Right atrium auricular region (tissue), 2 donors: ENCODE results near the gene FTCDNL1. TPM values are rescaled to one million over a fixed set of nuclear protein-coding genes. Genes with fewer than 3 reads are reported as not detected.

Experiments used
- DNase-seq: peaks from one replicate; pipeline ENCODE4 v3.0.0-alpha.2; 2019; ENCODE audit warnings: low spot score
- H3K27ac ChIP-seq, 2 donors: fragments of 200-600 bp; sonication (generic); 1 replicate in 1 of 2; 2 replicates in 1 of 2; pipeline ENCODE4 v1.5.1; 2016 to 2019
- H3K27me3 ChIP-seq, 2 donors: fragments of 200-600 bp; sonication (generic); one replicate each; pipeline versions ENCODE4 v1.5.1 to v1.6.0; 2017 to 2019
- H3K36me3 ChIP-seq: fragments of 200-600 bp; sonication (generic); one replicate; pipeline ENCODE4 v1.5.1; 2016
- H3K4me1 ChIP-seq, 2 donors: fragments of 200-600 bp; sonication (generic); one replicate each; pipeline versions ENCODE4 v1.5.1 to v1.6.0; 2017 to 2019
- H3K4me3 ChIP-seq, 2 donors: fragments of 200-600 bp; sonication (generic); 1 replicate in 1 of 2; 2 replicates in 1 of 2; pipeline ENCODE4 v1.5.1; 2017 to 2019; ENCODE audit warnings: mild to moderate bottlenecking in 1 of 2, moderate library complexity in 1 of 2
- H3K9me3 ChIP-seq, 2 donors: fragments of 200-600 bp; sonication (generic); one replicate each; pipeline ENCODE4 v1.5.1; 2019
- total RNA-seq, 2 donors: library from RNA; depleted of rRNA; stranded (reverse); fragments of >200 nt; gene quantifications; one replicate each; pipeline ENCODE4 v1.1.0, GENCODE V29; 2016
- TF ChIP-seq, protein P1 (sequence below), 2 donors: fragments of 200-600 bp; sonication (generic); IDR thresholded peaks; one replicate each; pipeline ENCODE4 v1.5.1; 2019; ENCODE audit warnings: antibody characterized with exemption in 2 of 2

FTCDNL1 gene
- total RNA-seq, 2 donors from 2014 or later = 2.8 to 3.5 TPM

DNA sequence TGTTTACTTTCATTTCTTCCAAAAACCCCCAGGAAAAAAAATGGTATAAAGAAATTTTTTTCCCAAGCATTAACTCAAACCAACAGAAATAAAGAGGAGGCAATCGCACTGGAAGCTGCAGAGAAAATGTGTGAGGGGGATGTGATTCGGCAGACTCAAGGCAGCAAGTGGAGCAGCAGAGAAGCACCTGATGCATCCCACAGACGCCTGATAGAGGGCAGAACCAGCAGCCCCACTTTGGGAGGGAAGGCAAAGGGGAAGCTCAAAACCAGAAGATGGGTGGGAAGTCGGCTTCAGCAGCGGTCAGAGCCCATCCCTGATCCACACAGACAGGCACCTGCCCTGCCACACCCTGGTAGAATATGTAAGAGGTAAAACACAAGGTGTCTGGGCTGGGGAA lies 12.6 kb downstream of the FTCDNL1 start:
- Histone ChIP-seq H3K4me1 (no peaks in the 10 kb centered on the region), H3K27me3 (no peaks in the 10 kb centered on the region), H3K4me3 (no peak overlapping the region), H3K27ac (no peak overlapping the region), H3K9me3 (no peaks in the 10 kb centered on the region), H3K36me3 (no peaks in the 10 kb centered on the region)
- TF ChIP-seq, protein P1, sequence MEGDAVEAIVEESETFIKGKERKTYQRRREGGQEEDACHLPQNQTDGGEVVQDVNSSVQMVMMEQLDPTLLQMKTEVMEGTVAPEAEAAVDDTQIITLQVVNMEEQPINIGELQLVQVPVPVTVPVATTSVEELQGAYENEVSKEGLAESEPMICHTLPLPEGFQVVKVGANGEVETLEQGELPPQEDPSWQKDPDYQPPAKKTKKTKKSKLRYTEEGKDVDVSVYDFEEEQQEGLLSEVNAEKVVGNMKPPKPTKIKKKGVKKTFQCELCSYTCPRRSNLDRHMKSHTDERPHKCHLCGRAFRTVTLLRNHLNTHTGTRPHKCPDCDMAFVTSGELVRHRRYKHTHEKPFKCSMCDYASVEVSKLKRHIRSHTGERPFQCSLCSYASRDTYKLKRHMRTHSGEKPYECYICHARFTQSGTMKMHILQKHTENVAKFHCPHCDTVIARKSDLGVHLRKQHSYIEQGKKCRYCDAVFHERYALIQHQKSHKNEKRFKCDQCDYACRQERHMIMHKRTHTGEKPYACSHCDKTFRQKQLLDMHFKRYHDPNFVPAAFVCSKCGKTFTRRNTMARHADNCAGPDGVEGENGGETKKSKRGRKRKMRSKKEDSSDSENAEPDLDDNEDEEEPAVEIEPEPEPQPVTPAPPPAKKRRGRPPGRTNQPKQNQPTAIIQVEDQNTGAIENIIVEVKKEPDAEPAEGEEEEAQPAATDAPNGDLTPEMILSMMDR (IDR thresholded peaks at IDR 0.05) = no peak
- DNase-seq = no peak

DNA sequence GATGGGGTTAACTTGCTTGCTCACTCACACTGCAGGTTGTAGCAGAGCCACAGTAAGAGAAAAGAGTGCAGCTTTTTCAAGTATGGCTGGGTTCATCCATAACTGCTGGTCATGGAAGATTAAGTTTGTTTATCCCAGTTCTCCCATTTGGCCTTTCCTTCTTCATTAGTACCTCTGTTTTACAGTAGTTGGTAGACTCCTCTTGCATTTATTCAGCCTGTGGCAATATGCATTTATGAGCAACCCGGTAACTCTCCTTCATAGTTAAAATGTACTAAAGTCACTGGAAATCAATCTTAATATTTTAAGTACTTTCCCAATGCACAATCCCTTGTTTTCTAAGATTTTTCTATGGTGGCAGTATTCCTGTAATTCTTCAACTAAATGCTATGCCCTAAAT lies 14.0 kb downstream of the FTCDNL1 start:
- TF ChIP-seq, protein P1 (IDR thresholded peaks at IDR 0.05) = no peak
- no peak for DNase-seq

DNA sequence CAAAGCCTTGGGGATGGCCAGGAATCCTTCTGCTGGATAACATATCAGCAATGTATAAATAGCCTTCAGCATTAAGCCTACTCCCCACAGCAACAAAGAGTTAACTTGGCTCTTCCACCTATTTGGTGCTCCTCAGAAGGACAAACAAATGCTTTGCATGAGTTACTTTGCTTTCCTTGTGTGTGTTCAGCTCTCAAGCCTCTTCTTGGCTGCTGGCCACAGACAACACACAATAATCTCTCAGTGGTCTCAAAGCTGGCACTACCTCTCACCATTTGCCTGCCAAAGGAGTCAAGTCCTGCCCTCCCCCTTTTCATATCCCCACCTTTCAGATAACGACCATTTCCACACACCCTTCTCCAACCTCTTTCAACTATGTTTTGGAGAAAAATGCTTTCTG lies 17.5 kb downstream of the FTCDNL1 start:
- no peaks in the 10 kb centered on the region for H3K36me3 ChIP-seq
- no peak overlapping the region for H3K27ac ChIP-seq
- TF ChIP-seq, protein P1 (IDR thresholded peaks at IDR 0.05) = no peak
- no peaks in the 10 kb centered on the region for H3K9me3 ChIP-seq
- no peak overlapping the region for H3K4me3 ChIP-seq
- H3K4me1 ChIP-seq = no peaks in the 10 kb centered on the region
- no peak for DNase-seq
- no peaks in the 10 kb centered on the region for H3K27me3 ChIP-seq

More for the DNA sequence above, 14.0 kb downstream of the FTCDNL1 start:
- H3K9me3 ChIP-seq = no peaks in the 10 kb centered on the region
- no peak overlapping the region for H3K27ac ChIP-seq
- no peak overlapping the region for H3K4me3 ChIP-seq
- no peaks in the 10 kb centered on the region for H3K36me3 ChIP-seq
- H3K4me1 ChIP-seq = no peaks in the 10 kb centered on the region
- no peaks in the 10 kb centered on the region for H3K27me3 ChIP-seq

DNA sequence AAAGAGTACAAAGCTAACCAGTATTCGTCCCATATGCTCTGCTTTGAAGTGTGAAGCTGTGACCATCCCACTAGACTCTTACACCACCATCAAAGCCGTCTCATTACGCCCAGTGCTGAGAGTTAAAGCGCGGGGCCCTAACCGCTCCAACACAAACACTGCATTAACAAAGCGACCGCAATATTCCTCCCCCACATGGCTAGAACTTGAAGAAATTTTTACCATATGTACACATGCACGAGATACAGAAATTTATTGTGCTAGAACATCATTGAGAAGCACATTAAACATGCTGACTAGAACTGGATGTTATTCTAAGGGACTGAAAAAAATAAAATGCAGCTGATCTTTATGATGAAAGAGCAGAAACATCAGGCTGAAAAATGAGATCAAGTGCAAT lies 20.5 kb downstream of the FTCDNL1 start:
- TF ChIP-seq, protein P1 (IDR thresholded peaks at IDR 0.05) = no peak
- Histone ChIP-seq H3K4me1 (no peaks in the 10 kb centered on the region), H3K9me3 (no peaks in the 10 kb centered on the region), H3K4me3 (no peak overlapping the region), H3K27me3 (no peaks in the 10 kb centered on the region), H3K36me3 (no peaks in the 10 kb centered on the region), H3K27ac (no peak overlapping the region)
- DNase-seq = no peak

DNA sequence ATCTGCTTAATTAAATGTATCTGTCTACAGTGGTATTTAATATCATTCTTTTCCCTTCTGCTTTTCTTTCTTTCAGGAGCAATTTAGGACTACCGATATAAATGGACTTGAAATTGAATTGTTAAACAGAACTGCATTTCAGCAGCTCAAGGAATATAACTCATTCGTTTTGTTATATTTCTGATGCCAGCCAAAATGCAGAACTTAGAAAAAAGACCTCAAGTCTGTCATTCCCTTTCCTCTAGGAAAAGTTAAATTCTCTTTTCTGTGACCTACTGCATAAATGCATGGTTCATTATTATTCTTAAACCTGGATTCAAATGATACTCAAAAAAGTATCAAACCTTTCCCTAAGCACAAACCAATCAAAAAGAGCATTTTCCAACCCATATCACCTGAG lies 21.4 kb downstream of the FTCDNL1 start:
- Histone ChIP-seq H3K27me3 (no peaks in the 10 kb centered on the region), H3K9me3 (no peaks in the 10 kb centered on the region), H3K4me3 (no peak overlapping the region), H3K4me1 (no peaks in the 10 kb centered on the region), H3K27ac (no peak overlapping the region), H3K36me3 (no peaks in the 10 kb centered on the region)
- no peak for DNase-seq
- TF ChIP-seq, protein P1 (IDR thresholded peaks at IDR 0.05) = no peak

DNA sequence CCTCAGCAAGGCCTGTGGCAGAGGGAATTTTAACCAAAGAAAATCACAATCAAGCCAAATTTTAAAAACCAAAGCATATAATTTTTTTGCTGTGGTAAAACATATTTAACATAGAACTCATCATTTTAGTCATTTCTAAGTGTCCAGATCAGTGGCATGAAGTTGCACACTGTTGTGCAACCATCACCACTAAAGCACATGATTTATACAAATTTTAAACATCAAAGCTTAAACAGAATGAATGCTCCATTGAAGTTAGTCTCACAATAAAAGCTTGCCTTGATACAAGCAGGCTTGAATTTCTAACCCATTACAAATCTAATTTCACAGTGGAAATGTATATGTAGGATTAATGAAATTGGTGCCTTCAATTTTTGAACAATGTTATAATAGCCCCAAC lies 31.2 kb downstream of the FTCDNL1 start:
- Histone ChIP-seq H3K27me3 (no peaks in the 10 kb centered on the region), H3K9me3 (no peaks in the 10 kb centered on the region), H3K4me3 (no peak overlapping the region), H3K4me1 (no peaks in the 10 kb centered on the region), H3K36me3 (no peaks in the 10 kb centered on the region), H3K27ac (no peak overlapping the region)
- TF ChIP-seq, protein P1 (IDR thresholded peaks at IDR 0.05) = no peak
- DNase-seq = no peak
